OCI-LY7 (cell line): ENCODE results near the gene SLC35B4.

Experiments used
- CTCF ChIP-seq: fragments of 200-600 bp; sonication (generic); conservative IDR thresholded peaks from 2 replicates; pipeline ENCODE4 v1.5.1; 2014; ENCODE audit warnings: mild to moderate bottlenecking, antibody characterized with exemption, low read length, moderate library complexity, mixed read lengths
- EZH2phosphoT487 ChIP-seq: fragments of 200-600 bp; sonication (generic); IDR thresholded peaks from 2 replicates; pipeline ENCODE4 v1.6.1; 2018; ENCODE audit warnings: low read depth, borderline replicate concordance, mild to moderate bottlenecking, mixed run types, antibody characterized with exemption, low read length, moderate library complexity, mixed read lengths

DNA sequence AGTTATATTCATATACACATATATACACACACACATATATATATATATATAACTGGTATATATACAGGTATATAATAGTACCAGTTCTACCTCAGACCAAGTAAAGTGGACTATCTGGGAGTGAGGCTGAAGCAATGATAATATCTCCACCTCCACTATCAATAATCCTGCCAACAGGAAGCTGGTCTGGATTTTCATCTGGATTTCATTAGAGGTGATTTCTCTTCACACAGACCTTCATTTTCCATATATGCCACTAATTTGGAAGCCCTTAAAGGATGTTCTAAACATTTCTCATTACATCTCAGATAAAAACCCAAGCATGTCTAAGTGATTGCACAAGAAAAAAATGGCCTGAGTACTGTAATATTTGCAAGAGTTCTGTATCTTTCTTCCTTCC, 1.7 kb upstream of the SLC35B4 start:
- TF ChIP-seq CTCF (no peak), EZH2phosphoT487 (no peak)
